WI38 (cell line): ENCODE results near the gene ARHGAP24.

Experiments used
- H3K4me3 ChIP-seq: 2 replicates; pipeline ENCODE4 v1.5.1; 2011; ENCODE audit warnings: low read depth, mild to moderate bottlenecking, control low read depth, low read length
- TF ChIP-seq, protein P1 (sequence below): IDR thresholded peaks from 2 replicates; pipeline ENCODE4 v1.5.1; 2012; ENCODE audit warnings: low read depth, mild to moderate bottlenecking, control low read depth, low read length

ARHGAP24 gene

DNA sequence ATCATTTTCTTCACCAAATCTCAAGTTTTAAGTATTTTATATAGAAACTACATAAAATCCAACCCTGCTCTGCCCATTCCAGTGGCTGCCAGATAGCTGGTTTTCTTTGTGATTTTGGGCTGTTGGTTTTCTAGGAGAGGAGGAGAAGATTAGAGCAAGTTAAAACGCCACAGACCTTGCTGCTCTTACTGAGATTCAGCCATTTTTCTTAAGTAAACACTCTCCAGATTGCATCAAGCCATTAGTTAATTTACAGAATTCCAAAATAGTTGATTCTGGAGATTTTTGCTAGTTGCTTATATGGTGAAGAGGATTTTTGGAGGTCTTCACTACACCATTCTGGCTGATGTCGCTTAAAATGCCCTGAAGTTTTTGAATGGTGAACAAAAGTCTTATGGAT lies 518.7 kb downstream of the ARHGAP24 start:
- H3K4me3 ChIP-seq: no peak overlapping the region
- TF ChIP-seq, protein P1, sequence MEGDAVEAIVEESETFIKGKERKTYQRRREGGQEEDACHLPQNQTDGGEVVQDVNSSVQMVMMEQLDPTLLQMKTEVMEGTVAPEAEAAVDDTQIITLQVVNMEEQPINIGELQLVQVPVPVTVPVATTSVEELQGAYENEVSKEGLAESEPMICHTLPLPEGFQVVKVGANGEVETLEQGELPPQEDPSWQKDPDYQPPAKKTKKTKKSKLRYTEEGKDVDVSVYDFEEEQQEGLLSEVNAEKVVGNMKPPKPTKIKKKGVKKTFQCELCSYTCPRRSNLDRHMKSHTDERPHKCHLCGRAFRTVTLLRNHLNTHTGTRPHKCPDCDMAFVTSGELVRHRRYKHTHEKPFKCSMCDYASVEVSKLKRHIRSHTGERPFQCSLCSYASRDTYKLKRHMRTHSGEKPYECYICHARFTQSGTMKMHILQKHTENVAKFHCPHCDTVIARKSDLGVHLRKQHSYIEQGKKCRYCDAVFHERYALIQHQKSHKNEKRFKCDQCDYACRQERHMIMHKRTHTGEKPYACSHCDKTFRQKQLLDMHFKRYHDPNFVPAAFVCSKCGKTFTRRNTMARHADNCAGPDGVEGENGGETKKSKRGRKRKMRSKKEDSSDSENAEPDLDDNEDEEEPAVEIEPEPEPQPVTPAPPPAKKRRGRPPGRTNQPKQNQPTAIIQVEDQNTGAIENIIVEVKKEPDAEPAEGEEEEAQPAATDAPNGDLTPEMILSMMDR: no peak

DNA sequence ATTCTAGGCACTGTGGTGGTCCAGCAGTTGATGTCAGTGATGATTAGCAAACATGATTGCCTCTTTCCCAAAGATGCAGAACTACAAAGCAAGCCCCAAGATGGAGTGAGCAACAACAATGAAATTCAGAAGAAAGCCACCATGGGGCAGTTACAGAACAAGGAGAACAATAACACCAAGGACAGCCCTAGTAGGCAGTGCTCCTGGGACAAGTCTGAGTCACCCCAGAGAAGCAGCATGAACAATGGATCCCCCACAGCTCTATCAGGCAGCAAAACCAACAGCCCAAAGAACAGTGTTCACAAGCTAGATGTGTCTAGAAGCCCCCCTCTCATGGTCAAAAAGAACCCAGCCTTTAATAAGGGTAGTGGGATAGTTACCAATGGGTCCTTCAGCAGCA lies 519.6 kb downstream of the ARHGAP24 start:
- H3K4me3 ChIP-seq: no peak overlapping the region
- TF ChIP-seq, protein P1: no peak

DNA sequence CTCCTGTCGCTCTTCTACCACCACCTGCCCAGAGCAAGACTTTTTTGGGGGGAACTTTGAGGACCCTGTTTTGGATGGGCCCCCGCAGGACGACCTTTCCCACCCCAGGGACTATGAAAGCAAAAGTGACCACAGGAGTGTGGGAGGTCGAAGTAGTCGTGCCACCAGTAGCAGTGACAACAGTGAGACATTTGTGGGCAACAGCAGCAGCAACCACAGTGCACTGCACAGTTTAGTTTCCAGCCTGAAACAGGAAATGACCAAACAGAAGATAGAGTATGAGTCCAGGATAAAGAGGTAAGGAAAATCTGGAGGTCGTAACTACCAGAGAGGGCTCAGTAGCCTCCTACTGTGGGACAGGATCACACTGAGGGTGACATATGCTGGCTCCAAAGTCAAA lies 520.4 kb downstream of the ARHGAP24 start:
- TF ChIP-seq, protein P1: no peak
- no peak overlapping the region for H3K4me3 ChIP-seq

DNA sequence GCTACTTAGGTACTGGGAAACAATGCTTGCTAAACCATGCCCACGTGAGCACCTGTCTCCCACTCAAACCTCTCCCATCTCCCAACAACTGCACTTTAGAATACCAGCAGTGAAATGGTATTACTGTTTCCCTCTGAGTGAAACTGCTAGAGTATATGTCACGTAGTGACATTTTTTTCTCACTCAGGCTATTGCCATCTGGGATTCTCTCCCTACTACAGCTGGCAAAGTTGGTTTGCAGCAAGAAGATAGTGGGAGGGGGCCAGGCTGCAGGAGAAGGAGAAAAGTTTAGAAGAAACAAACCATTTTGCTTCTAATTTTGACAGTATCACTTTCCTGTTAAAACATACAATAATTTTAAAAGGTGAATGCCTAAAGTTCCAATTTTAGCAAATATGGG lies 526.6 kb downstream of the ARHGAP24 start:
- TF ChIP-seq, protein P1: no peak

DNA sequence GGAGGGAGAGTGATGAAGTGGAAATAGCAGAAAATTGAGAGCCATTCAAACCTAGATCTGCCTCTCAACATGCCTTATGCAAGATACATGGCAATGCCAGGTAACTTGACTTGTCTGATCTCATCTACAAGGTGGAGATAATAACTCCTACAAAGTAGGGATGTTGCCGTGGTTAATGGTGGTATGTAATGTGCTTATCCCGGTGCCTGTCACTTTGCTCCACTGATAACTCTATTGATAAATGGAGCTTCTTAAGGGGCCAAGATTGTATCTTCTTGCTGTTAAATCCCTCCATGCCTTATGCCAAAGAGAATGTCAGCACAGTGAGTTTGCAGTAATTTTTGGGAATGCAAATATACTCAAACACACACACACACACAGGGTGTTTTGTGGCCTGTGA lies 529.1 kb downstream of the ARHGAP24 start:
- H3K4me3 ChIP-seq: no peak overlapping the region
- TF ChIP-seq, protein P1: no peak

More for the DNA sequence above, 526.6 kb downstream of the ARHGAP24 start:
- no peak overlapping the region for H3K4me3 ChIP-seq

DNA sequence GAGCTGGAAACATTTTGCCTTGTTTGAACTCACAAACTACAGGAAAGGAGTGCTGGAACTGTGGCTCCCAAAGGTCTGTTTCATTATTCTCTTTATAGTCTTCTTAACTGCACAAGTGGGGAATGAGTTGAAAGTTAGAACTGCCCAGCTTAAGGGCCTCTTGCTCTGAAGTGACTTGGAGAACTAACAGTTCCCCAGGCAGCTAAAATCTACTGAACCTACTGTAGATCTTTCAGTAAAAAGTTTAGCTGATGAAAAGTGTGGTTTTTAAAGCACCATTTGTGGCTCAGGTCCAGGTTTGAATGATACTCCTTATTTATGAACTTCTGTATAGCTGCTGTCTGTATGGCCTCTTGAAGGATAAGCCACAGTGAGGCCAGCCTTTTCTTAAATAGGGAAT lies 531.1 kb downstream of the ARHGAP24 start:
- TF ChIP-seq, protein P1: no peak
- H3K4me3 ChIP-seq: no peak overlapping the region

DNA sequence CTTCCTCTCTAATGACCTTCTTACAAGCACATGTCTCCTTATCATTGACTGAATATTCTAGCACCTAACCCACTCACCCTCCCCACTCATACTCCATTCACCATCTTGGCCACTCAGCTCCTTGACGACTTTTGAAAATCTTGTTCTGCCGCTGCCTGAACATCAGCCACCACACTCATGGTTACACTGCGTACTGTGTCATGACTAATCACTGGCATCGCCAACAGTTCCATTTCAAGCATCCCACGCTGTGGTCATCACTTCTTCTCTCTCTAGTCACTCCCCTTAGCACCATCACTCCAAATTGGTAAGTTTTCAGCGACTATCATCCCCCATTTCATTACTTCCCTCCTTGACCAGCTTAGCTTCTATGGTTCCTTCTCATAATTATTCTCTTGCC lies 532.1 kb downstream of the ARHGAP24 start:
- TF ChIP-seq, protein P1: no peak
- H3K4me3 ChIP-seq: no peak overlapping the region
